Ecto neural progenitor cell (in vitro differentiated cells): ENCODE results near the gene CHMP5.

Experiments
- DNase-seq: peaks from one replicate; pipeline ENCODE4 v3.0.0-alpha.2; 2018; ENCODE audit warnings: low spot score

CHMP5 gene

DNA sequence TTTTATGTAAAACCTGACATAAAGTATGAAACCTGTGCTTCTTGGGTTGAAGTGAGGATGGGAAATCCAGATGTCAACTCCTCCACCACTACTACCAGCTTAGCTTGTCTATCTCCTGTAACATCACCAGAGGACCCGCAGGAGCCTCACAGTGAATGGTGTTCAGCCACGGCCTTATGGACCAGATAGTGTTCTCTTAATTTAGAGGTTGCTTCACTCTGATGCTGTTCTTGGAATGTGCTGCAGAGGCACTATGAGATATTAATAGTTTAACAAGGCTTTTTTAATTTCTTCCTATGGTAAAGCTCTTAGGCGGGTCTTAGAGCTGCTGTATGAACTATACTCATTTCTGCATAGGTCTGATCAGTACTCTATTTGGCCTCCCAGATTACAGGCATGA lies 53.4 kb downstream of the CHMP5 start:
- no peak for DNase-seq

DNA sequence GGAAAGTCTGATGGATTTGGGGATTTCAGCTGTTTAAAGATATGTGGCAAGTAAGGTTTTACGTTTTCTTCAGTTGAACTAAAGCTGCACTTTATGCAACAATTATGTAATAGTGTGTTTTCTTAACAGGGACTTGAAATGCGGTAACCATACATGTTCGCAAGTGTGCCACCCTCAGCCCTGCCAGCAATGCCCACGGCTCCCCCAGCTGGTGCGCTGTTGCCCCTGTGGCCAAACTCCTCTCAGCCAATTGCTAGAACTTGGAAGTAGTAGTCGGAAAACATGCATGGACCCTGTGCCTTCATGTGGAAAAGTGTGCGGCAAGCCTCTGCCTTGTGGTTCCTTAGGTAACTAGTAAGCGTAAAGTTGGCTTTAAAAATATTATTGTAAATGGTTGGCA lies 53.9 kb downstream of the CHMP5 start:
- no peak for DNase-seq

DNA sequence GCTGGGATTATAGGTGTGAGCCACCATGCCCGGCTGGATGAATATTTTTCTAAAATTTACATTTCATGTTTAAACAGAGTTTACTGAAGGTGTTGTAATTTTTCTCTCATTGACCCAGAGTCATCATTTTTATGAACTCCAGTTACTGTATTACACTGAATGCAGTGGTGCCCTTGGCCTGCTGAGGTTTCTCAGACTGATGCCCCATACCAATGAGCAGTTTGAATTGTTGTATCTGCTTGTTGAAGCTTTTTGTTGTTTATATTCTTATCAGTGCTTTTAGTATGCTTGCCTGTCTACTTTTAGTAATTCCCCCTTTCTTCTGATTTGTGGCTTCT lies 55.4 kb downstream of the CHMP5 start:
- no peak for DNase-seq

DNA sequence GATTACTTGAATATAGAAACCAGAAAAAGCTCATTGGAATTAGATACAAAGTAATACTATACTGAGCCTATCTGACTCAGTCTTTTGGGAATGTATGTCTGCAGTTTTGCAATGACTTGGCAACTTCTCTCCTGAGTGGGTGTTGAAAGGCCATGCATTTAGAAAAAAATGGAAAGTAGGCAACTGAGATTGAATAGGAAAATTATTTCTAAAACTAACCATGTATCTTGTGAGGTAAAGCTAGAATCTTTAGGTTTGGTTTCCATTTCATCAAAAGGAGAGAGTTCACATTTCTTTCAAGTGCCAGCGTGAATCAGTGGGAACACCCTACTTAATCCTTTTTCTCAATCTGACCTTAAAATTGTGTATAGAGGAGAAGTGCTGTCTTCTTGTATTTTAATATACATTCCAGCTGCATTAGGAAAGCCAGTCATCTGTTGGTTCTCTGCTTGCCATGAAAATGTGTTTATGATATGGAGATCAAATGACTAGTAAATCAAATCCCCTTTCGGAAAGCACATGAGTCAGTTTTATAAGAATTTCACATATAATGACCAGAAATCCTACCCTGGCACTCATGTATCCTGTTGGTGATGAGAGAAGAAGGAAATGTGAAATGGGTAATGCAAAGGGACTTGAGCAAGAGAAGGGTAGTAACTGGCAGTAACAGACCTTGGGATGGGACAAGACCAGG lies 55.9 kb downstream of the CHMP5 start:
- DNase-seq = no peak

DNA sequence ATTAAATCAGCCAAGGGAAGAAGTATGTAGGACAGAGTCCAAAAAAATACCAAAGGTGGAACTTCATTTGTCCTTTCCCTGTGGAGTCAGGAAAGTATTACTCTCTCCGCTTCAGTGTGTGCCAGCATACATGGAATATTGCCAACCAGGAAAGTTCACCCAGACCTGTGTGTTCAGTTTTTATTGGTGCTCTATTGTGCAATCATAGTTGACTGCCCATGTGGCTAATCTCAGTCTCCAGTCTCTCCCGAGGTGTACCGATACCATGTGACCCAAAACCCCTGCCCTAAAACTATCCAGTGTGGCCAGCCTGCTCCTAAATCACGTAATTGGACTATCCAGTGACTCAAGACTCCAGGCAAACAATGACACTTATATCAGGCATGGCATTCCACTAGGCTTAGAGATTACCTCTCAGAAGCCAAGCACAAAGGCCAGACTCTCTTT lies 64.3 kb downstream of the CHMP5 start:
- DNase-seq = no peak

DNA sequence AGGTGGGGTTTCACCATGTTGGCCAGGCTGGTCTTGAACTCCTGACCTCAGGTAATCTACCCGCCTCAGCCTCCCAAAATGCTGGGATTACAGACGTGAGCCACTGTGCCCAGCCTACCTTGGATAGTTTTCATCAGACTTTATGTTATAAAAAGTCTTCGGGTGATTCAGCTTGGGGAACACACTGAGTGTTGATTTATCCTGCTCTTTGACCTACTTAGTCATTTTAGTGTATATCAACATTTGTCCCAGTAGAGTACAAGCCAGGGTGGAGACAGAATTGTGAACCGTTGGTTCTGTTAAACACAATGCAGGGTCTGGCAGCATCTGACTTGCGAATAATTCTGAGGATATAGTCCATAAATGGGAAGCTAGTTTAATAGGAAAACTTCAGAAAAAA lies 65.1 kb downstream of the CHMP5 start:
- DNase-seq = no peak

DNA sequence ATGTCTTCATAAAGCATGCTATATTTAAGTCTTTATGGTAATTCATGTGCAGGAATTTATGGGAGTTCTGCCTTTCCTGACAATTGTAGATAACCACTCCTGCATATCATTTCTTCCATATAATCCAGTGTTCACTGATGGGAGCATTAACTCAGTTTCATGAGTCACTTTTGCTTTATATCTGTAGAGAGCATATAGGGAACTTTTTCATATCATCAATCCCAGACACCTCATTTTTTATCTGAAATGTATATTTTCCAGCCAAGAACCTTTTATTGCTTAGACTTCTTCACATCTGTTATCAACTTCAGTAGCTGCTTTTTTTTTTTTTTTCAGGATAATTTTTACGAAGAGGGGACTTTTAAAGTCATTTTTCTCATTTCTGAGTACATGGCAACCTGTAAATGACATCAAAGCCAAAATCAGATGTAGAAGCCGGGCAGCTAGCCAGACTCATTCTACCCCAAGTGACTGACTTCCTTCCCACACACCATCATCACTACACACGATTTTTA lies 66.6 kb downstream of the CHMP5 start:
- DNase-seq = no peak
